Mesothelial cell of epicardium (in vitro differentiated cells): ENCODE data around the gene BCO2. TPM values are rescaled to one million over a fixed set of nuclear protein-coding genes. Genes with fewer than 3 reads are reported as not detected.
"Not testable (repeated sequence)": the region's sequence is repeated elsewhere in the genome, so short reads cannot be mapped to it uniquely, and the experiment has no call there.

Experiments used
- DNase-seq, 2 experiments: peaks; one replicate each; pipeline ENCODE4 v3.0.0; 2021; ENCODE audit warnings: low spot score in 2 of 2; ENCODE audit not compliant: unreplicated experiment in 2 of 2
- H3K27ac Mint-ChIP-seq: 2 replicates; pipeline ENCODE4 v1.8.0; 2021; ENCODE audit warnings: mixed read lengths
- H3K27me3 Mint-ChIP-seq: 2 replicates; pipeline ENCODE4 v1.8.0; 2021; ENCODE audit warnings: low read depth, mixed read lengths
- H3K36me3 Mint-ChIP-seq: 2 replicates; pipeline ENCODE4 v1.8.0; 2021; ENCODE audit warnings: mixed read lengths
- H3K4me1 Mint-ChIP-seq: 2 replicates; pipeline ENCODE4 v1.8.0; 2021; ENCODE audit warnings: mixed read lengths
- H3K4me3 Mint-ChIP-seq: 2 replicates; pipeline ENCODE4 v1.8.0; 2021; ENCODE audit warnings: mild to moderate bottlenecking, moderate library complexity, mixed read lengths
- H3K9me3 Mint-ChIP-seq: 2 replicates; pipeline ENCODE4 v1.8.0; 2021; ENCODE audit warnings: mixed read lengths
- total RNA-seq: library from RNA; stranded (reverse); gene quantifications from 3 replicates; pipeline ENCODE4 v1.2.1, GENCODE V29; 2021
- TF ChIP-seq, protein P1 (sequence below): fragments of 200-600 bp; sonication (generic); IDR thresholded peaks from one replicate; pipeline ENCODE4 v1.5.0; 2021; ENCODE audit warnings: antibody characterized with exemption; ENCODE audit not compliant: unreplicated experiment

Gene BCO2
- total RNA-seq, 1 donor from 2014 or later = 43.4 TPM

DNA sequence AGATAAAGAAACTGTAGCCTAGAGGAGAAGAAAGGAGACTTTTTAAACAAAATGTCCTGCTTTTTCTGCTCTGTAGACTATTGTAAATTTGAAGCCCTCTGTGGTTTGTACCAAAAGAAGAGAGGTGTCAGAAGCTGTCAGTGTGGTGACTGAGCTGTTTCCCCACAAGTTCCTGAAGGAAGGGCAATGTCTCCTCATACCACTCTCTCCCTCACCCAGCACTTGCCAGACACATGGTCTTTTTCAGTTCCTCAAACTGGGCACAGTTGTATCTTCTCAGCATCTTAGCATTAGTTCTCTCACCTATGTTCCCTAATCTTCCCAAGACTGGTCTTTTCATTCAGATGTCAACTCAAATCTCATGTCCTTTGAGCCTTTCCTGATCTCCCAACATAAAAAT, 4.3 kb downstream of the BCO2 start:
- TF ChIP-seq, protein P1, sequence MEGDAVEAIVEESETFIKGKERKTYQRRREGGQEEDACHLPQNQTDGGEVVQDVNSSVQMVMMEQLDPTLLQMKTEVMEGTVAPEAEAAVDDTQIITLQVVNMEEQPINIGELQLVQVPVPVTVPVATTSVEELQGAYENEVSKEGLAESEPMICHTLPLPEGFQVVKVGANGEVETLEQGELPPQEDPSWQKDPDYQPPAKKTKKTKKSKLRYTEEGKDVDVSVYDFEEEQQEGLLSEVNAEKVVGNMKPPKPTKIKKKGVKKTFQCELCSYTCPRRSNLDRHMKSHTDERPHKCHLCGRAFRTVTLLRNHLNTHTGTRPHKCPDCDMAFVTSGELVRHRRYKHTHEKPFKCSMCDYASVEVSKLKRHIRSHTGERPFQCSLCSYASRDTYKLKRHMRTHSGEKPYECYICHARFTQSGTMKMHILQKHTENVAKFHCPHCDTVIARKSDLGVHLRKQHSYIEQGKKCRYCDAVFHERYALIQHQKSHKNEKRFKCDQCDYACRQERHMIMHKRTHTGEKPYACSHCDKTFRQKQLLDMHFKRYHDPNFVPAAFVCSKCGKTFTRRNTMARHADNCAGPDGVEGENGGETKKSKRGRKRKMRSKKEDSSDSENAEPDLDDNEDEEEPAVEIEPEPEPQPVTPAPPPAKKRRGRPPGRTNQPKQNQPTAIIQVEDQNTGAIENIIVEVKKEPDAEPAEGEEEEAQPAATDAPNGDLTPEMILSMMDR = no peak
- Mint-ChIP-seq H3K27ac (peak overlapping the region; percentile 32), H3K9me3 (peaks cover 7% of the 10 kb centered on the region), H3K27me3 (no peaks in the 10 kb centered on the region), H3K36me3 (peaks cover 14% of the 10 kb centered on the region), H3K4me1 (peaks cover 49% of the 10 kb centered on the region), H3K4me3 (no peak overlapping the region)
- DNase-seq = no peak

GRCh38 chr11:112182867-112183266, 7.6 kb downstream of the BCO2 start:
- Mint-ChIP-seq H3K4me3 (no peak overlapping the region), H3K27ac (no peak overlapping the region), H3K36me3 (peaks cover 14% of the 10 kb centered on the region), H3K9me3 (peaks cover 7% of the 10 kb centered on the region), H3K4me1 (peaks cover 28% of the 10 kb centered on the region), H3K27me3 (no peaks in the 10 kb centered on the region)
- TF ChIP-seq, protein P1 = no peak
- DNase-seq = no peak

DNA sequence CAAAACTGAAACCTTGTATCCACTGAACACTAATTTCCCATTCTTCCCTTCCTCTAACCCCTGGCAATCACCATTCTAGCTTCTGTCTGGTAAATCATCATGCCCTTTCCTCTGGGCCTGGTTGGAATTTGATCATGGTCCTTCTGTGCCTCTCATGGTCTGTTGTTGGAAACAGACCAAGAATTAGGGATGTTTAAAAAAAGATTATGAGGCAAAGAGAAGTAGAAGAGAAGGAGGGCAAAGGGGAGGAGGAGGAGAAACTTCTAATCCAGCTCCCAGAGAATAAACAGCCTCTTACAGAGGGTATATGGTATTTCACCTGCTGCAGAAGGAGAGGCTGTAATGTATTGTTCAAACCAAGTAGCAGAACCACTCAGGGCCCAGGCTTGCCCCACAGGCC, 10.6 kb downstream of the BCO2 start:
- peaks cover 5% of the 10 kb centered on the region for H3K9me3 Mint-ChIP-seq
- H3K36me3 Mint-ChIP-seq = peaks cover 9% of the 10 kb centered on the region
- DNase-seq = no peak
- TF ChIP-seq, protein P1 = no peak
- no peak overlapping the region for H3K27ac Mint-ChIP-seq
- no peaks in the 10 kb centered on the region for H3K27me3 Mint-ChIP-seq
- no peak overlapping the region for H3K4me3 Mint-ChIP-seq
- peaks cover 18% of the 10 kb centered on the region for H3K4me1 Mint-ChIP-seq

- Mint-ChIP-seq H3K9me3 (peaks cover 4% of the 10 kb centered on the region), H3K4me1 (peaks cover 18% of the 10 kb centered on the region), H3K4me3 (no peak overlapping the region), H3K27ac (no peak overlapping the region), H3K36me3 (peaks cover 8% of the 10 kb centered on the region), H3K27me3 (no peaks in the 10 kb centered on the region)
- TF ChIP-seq, protein P1 = no peak
- no peak for DNase-seq
Observed at GRCh38 chr11:112186304-112186703, 11.0 kb downstream of the BCO2 start.

- H3K9me3 Mint-ChIP-seq, H3K27me3 Mint-ChIP-seq, H3K27ac Mint-ChIP-seq, H3K4me3 Mint-ChIP-seq, H3K4me1 Mint-ChIP-seq, DNase-seq: not testable (repeated sequence)
- H3K36me3 Mint-ChIP-seq = peaks cover 27% of the 10 kb centered on the region
Observed at GRCh38 chr11:112195113-112195512, 19.8 kb downstream of the BCO2 start.

- peaks cover 27% of the 10 kb centered on the region for H3K36me3 Mint-ChIP-seq
- H3K27ac Mint-ChIP-seq = no peak overlapping the region
- peaks cover 4% of the 10 kb centered on the region for H3K4me1 Mint-ChIP-seq
- H3K27me3 Mint-ChIP-seq = no peaks in the 10 kb centered on the region
- TF ChIP-seq, protein P1 = no peak
- no peak for DNase-seq
- peaks cover 3% of the 10 kb centered on the region for H3K9me3 Mint-ChIP-seq
- no peak overlapping the region for H3K4me3 Mint-ChIP-seq
Observed at GRCh38 chr11:112195951-112196351, 20.6 kb downstream of the BCO2 start.
